Vagina (tissue), 2 donors: ENCODE measurements around the gene GDF7. TPM values are rescaled to one million over a fixed set of nuclear protein-coding genes. Genes with fewer than 3 reads are reported as not detected.
A peak's percentile ranks its signal among the peaks of the same experiment; 100 is the strongest.

ENCODE experiments used
- DNase-seq, 2 donors: peaks; one replicate each; pipeline ENCODE4 v3.0.0-alpha.2; 2017; ENCODE audit errors: extremely low spot score in 2 of 2
- H3K27ac ChIP-seq: fragments of 200-600 bp; sonication (generic); one replicate; pipeline ENCODE4 v1.5.1; 2019
- H3K27me3 ChIP-seq: fragments of 200-600 bp; sonication (generic); one replicate; pipeline ENCODE4 v1.5.1; 2019
- H3K36me3 ChIP-seq, 2 donors: fragments of 200-600 bp; sonication (generic); one replicate each; pipeline ENCODE4 v1.5.1; 2017 to 2019
- H3K4me1 ChIP-seq: fragments of 200-600 bp; sonication (generic); one replicate; pipeline ENCODE4 v1.5.1; 2019
- H3K4me3 ChIP-seq, 2 donors: fragments of 200-600 bp; sonication (generic); 1 replicate in 1 of 2; 2 replicates in 1 of 2; pipeline ENCODE4 v1.5.1; 2016 to 2019
- H3K9me3 ChIP-seq: fragments of 200-600 bp; sonication (generic); one replicate; pipeline ENCODE4 v1.5.1; 2019
- CTCF ChIP-seq, 3 experiments: fragments of 450-650 bp in 2 of 3; fragments of 200-600 bp in 1 of 3; sonication (generic) in 1 of 3; IDR thresholded peaks; one replicate each; pipeline ENCODE4 v1.5.1; 2017 to 2019; ENCODE audit warnings: antibody characterized with exemption in 3 of 3, mild to moderate bottlenecking in 2 of 3, moderate library complexity in 2 of 3
- POLR2A ChIP-seq, 2 donors: fragments of 450-650 bp; IDR thresholded peaks; one replicate each; pipeline ENCODE4 v1.6.1; 2017; ENCODE audit warnings: antibody characterized with exemption in 2 of 2, mild to moderate bottlenecking in 2 of 2, moderate library complexity in 2 of 2
- POLR2AphosphoS5 ChIP-seq, 2 donors: sonication (generic); formaldehyde crosslinking; IDR thresholded peaks; one replicate each; pipeline ENCODE4 v1.9.0; 2017; ENCODE audit warnings: antibody characterized with exemption in 2 of 2, mild to moderate bottlenecking in 2 of 2, low read depth in 1 of 2; ENCODE audit not compliant: insufficient read depth in 1 of 2
- intact Hi-C: fragments of 100-400 bp; cut with DNase I; formaldehyde crosslinking; loops from one replicate; pipeline ENCODE4 v1.15.1; 2023
- total RNA-seq: library from RNA; depleted of rRNA; stranded (reverse); fragments of >200 nt; gene quantifications from one replicate; pipeline ENCODE4 v1.2.3, GENCODE V29; 2016

Gene GDF7
- 9.3 TPM for total RNA-seq

- intact Hi-C loops: loop anchor here (10.0 kb wide), 1 partner anchor 448 kb away; no protein-coding TSS in a partner anchor
- Histone ChIP-seq H3K27me3 (no peaks in the 10 kb centered on the region), H3K4me3 (peak within 1 kb of the TSS; percentile 57 to 60), H3K4me1 (peaks cover 49% of the 10 kb centered on the region), H3K9me3 (no peaks in the 10 kb centered on the region), H3K36me3 (no peaks in the 10 kb centered on the region), H3K27ac (peak within 1 kb of the TSS; percentile 87)
- TF ChIP-seq POLR2A (IDR thresholded peaks at IDR 0.05) (no peak), POLR2AphosphoS5 (IDR thresholded peaks at IDR 0.05; ENCODE audit: insufficient read depth in 1 of 2, low read depth in 1 of 2) (peak in 1 of 2 donors; percentile 54), CTCF (IDR thresholded peaks at IDR 0.05) (peak in 2 of 3 experiments; percentile 8 to 53)
- DNase-seq: no peak
These were observed at the start of gene GDF7 for GRCh38 chr2:20666304-20667150. Gene GDF7, plus strand, starts transcription at chr2:20667144. Its CDS starts 96 bp downstream, at chr2:20667240.

DNA sequence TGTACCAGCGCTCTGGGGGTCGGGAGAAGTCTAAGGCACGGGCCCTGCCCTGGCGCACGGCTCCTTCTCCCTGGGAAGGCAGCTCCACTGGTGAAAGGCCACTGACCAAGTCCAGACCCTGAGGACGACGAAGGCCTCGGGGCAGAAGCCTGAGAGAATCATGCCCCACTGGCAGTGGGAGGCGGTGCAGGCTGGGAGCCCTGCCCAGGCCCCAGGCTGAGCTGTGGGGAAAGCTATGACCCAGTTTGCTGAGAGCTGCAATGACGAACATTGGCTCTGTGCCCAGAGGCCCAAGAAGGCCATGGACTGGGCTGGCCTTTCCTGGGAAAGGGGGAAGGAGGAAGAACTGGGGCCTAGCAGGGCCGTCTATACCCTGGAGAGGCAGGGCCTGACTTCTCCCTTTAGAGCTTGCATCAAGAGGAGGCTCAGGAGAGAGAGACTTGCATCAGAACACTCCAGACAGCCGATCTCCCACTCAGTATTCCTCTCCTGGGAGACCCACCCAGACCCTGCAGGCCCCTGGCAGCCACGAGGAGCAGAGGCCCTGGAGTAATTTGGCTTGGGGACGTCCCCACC is 49.0 kb upstream of the GDF7 start:
- H3K27ac ChIP-seq: peak overlapping the region; percentile 97
- intact Hi-C loops: loop anchor here (5.0 kb wide), 1 partner anchor 171 kb away; the partner anchor contains the start of gene RHOB
- H3K36me3 ChIP-seq: peaks cover 0 to 17% of the 10 kb centered on the region in 2 donors
- H3K4me1 ChIP-seq: peaks cover 86% of the 10 kb centered on the region
- DNase-seq: peak in 1 of 2 donors; percentile 99
- H3K27me3 ChIP-seq: no peaks in the 10 kb centered on the region
- TF ChIP-seq POLR2A (IDR thresholded peaks at IDR 0.05): no peak
- TF ChIP-seq CTCF (IDR thresholded peaks at IDR 0.05): peak in 1 of 3 experiments; percentile 74
- TF ChIP-seq POLR2AphosphoS5 (IDR thresholded peaks at IDR 0.05; ENCODE audit: insufficient read depth in 1 of 2, low read depth in 1 of 2): peak; percentile 63 to 95
- peak overlapping the region in 1 of 2 donors; percentile 17 for H3K4me3 ChIP-seq
- no peaks in the 10 kb centered on the region for H3K9me3 ChIP-seq

GRCh38 chr2:20618468-20618885 is 48.5 kb upstream of the GDF7 start:
- DNase-seq: no peak
- TF ChIP-seq POLR2A (IDR thresholded peaks at IDR 0.05): no peak
- TF ChIP-seq POLR2AphosphoS5 (IDR thresholded peaks at IDR 0.05; ENCODE audit: insufficient read depth in 1 of 2, low read depth in 1 of 2): peak in 1 of 2 donors; percentile 44
- no peaks in the 10 kb centered on the region for H3K9me3 ChIP-seq
- peaks cover 0 to 22% of the 10 kb centered on the region in 2 donors for H3K36me3 ChIP-seq
- peak overlapping the region in 1 of 2 donors; percentile 17 for H3K4me3 ChIP-seq
- peaks cover 81% of the 10 kb centered on the region for H3K4me1 ChIP-seq
- peak overlapping the region; percentile 97 for H3K27ac ChIP-seq
- H3K27me3 ChIP-seq: no peaks in the 10 kb centered on the region
- intact Hi-C loops: loop anchor here (5.0 kb wide), 1 partner anchor 171 kb away; the partner anchor contains the start of gene RHOB

DNA sequence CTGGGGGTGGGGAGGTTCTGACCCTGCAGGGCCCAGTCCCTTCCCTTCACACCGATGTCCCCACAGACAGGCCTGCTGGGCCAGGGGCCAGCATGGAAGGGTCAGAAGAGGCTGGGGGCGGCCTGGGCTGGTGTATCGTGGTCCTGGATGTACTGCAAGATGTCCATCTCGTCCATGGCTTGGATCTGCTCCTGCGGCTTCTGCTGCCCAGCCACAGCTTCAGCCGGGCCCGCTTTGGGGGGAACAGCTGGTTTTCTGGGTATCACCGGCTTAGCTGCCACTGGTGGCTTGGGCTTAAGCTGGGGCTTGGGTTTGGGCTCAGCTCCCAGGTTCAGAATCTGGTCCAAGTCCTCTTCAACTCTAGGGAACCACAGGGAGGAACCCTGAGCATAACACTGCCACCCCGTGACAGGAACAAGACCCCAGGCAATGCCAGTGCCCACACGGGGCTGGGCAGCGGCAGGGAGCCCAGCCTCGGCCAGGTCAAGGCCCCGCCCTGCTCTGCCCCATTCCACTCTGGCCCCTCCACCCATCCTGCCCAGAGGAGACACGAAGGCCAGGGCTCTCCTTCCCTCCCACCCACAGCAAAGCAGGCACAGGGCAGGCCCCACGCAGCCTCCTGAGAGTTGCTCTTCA is 47.9 kb upstream of the GDF7 start:
- TF ChIP-seq POLR2A (IDR thresholded peaks at IDR 0.05): no peak
- no peak for TF ChIP-seq POLR2AphosphoS5 (IDR thresholded peaks at IDR 0.05; ENCODE audit: insufficient read depth in 1 of 2, low read depth in 1 of 2)
- TF ChIP-seq CTCF (IDR thresholded peaks at IDR 0.05): no peak
- no peak for DNase-seq
- no peak overlapping the region for H3K4me3 ChIP-seq
- peaks cover 76% of the 10 kb centered on the region for H3K4me1 ChIP-seq
- H3K27ac ChIP-seq: peak overlapping the region; percentile 97
- no peaks in the 10 kb centered on the region for H3K27me3 ChIP-seq
- no peaks in the 10 kb centered on the region for H3K9me3 ChIP-seq
- peaks cover 0 to 27% of the 10 kb centered on the region in 2 donors for H3K36me3 ChIP-seq
- intact Hi-C loops: loop anchor here (5.0 kb wide), 1 partner anchor 172 kb away; the partner anchor contains the start of gene RHOB

DNA sequence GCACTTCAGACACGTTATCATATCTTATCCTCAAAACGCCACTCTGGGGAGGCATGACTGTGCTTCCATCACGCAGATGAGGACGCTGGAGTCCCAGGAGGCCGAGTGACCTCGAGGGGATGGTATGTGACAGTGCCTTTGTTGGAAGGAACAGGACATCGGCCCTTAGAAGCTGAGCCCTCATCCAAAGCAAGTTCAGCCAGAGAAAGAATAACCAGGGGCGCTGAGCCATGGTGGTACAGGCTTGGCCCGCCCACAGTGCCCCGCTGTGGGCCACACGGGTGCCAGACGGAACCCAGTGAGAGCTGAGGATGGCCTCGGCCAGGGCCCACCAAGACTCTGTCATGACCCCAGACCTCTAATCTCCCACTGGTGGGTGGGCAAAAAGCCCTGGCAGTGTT is 47.3 kb upstream of the GDF7 start:
- peak overlapping the region; percentile 97 for H3K27ac ChIP-seq
- no peaks in the 10 kb centered on the region for H3K9me3 ChIP-seq
- H3K27me3 ChIP-seq: no peaks in the 10 kb centered on the region
- intact Hi-C loops: loop anchor here (1.0 to 5.0 kb wide), 2 partner anchors 19 to 172 kb away; partner anchors contain the start of gene RHOB
- TF ChIP-seq CTCF (IDR thresholded peaks at IDR 0.05) (no peak), POLR2A (IDR thresholded peaks at IDR 0.05) (no peak), POLR2AphosphoS5 (IDR thresholded peaks at IDR 0.05; ENCODE audit: insufficient read depth in 1 of 2, low read depth in 1 of 2) (no peak)
- H3K4me3 ChIP-seq: no peak overlapping the region
- DNase-seq: no peak
- H3K36me3 ChIP-seq: peaks cover 0 to 33% of the 10 kb centered on the region in 2 donors
- peaks cover 70% of the 10 kb centered on the region for H3K4me1 ChIP-seq
